Activated CD8-positive, alpha-beta T cell treated with anti-CD3 and anti-CD28 coated beads for 36 hours (primary cell): ENCODE results near the gene ATCAY. TPM values are rescaled to one million over a fixed set of nuclear protein-coding genes. Genes with fewer than 3 reads are reported as not detected.
"Not testable (repeated sequence)": the region's sequence is repeated elsewhere in the genome, so short reads cannot be mapped to it uniquely, and the experiment has no call there.

Experiments used
- ATAC-seq: fragments of 200-7000 bp; cut with Tn5 transposase; one replicate; pipeline ENCODE4 v1.10.0; 2021; ENCODE audit warnings: mild to moderate bottlenecking, moderate library complexity
- CTCF ChIA-PET: fragments of 350-600 bp; sonication (Branson Sonifier 250); formaldehyde crosslinking; loops from one replicate; lab custom pipeline; 2021; ENCODE audit warnings: antibody characterized with exemption; lab: Charles Lee
- POLR2A ChIA-PET: fragments of 350-600 bp; sonication (Branson Sonifier 250); formaldehyde crosslinking; loops from one replicate; lab custom pipeline; 2021; ENCODE audit warnings: antibody characterized with exemption; lab: Charles Lee
- DNase-seq: peaks from one replicate; pipeline ENCODE4 v3.0.0-alpha.2; 2020
- H3K27ac Mint-ChIP-seq: one replicate; pipeline ENCODE4 v1.8.0; 2021; ENCODE audit warnings: mild to moderate bottlenecking, mixed read lengths
- H3K27me3 Mint-ChIP-seq: one replicate; pipeline ENCODE4 v1.8.0; 2021; ENCODE audit warnings: mixed read lengths
- H3K36me3 Mint-ChIP-seq: one replicate; pipeline ENCODE4 v1.8.0; 2021; ENCODE audit warnings: low read depth, mixed read lengths
- H3K4me1 Mint-ChIP-seq: one replicate; pipeline ENCODE4 v1.8.0; 2021; ENCODE audit warnings: low read depth, mixed read lengths
- H3K4me3 Mint-ChIP-seq: one replicate; pipeline ENCODE4 v1.8.0; 2021; ENCODE audit warnings: mild to moderate bottlenecking, moderate library complexity, mixed read lengths
- H3K9me3 Mint-ChIP-seq: one replicate; pipeline ENCODE4 v1.8.0; 2021; ENCODE audit warnings: mixed read lengths
- intact Hi-C: fragments of 100-400 bp; cut with micrococcal nuclease; formaldehyde crosslinking; loops from one replicate; pipeline ENCODE4 v1.10.0; 2022
- total RNA-seq, 2 experiments: library from RNA; stranded (reverse); gene quantifications; one replicate each; pipeline ENCODE4 v1.2.3, GENCODE V29; 2021
- TF ChIP-seq, protein P1 (sequence below): fragments of 200-600 bp; IDR thresholded peaks from one replicate; pipeline ENCODE4 v1.8.0; 2022; ENCODE audit warnings: antibody characterized with exemption, mild to moderate bottlenecking

Gene ATCAY
- total RNA-seq, 2 experiments from 2014 or later, result not detected

DNA sequence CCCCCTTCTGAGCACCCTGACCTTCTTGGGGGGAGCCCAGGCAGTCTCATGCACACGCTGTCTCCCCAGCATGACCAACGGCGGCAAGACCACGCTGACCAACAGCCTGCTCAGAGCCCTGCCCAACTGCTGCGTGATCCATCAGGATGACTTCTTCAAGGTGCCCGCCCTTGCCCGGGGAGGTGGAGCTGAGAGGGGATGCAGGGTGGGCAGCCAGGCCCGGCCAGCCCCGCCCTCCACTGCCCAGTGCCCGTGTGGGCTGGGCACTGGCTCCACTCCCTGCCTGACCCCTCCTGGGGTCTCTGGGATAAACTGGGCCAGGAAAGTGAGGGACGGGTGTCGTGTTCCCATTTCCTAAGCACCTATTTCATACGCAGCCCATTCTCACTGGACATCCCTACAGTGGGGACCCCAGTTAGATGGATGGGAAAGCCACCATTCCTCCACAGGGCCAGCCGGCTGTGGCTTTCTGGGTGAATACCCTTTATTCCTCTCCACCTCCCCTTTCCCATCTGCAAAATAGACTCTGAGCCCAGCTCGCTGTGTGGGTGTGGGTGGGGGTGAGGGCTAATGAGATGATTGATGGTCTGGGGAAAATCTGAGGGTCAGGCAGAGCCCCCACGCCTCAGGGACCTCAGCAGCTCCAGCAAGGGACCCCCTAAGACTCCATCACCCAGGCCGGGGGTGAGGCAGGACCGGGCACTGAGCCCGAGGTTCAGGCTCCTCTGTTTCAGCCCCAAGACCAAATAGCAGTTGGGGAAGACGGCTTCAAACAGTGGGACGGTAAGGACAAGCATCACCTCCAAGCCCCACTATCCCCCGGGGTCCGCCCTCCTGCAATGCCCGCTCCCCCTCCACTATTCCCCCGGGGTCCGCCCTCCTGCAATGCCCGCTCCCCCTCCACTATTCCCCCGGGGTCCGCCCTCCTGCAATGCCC is 56.3 kb downstream of the ATCAY start:
- ChIA-PET POLR2A (no interaction called here), CTCF (no interaction called here)
- Mint-ChIP-seq H3K9me3 (no peaks in the 10 kb centered on the region), H3K36me3 (no peaks in the 10 kb centered on the region), H3K27me3 (peaks cover 6% of the 10 kb centered on the region), H3K27ac (no peak overlapping the region), H3K4me1 (no peaks in the 10 kb centered on the region), H3K4me3 (no peak overlapping the region)
- TF ChIP-seq, protein P1, sequence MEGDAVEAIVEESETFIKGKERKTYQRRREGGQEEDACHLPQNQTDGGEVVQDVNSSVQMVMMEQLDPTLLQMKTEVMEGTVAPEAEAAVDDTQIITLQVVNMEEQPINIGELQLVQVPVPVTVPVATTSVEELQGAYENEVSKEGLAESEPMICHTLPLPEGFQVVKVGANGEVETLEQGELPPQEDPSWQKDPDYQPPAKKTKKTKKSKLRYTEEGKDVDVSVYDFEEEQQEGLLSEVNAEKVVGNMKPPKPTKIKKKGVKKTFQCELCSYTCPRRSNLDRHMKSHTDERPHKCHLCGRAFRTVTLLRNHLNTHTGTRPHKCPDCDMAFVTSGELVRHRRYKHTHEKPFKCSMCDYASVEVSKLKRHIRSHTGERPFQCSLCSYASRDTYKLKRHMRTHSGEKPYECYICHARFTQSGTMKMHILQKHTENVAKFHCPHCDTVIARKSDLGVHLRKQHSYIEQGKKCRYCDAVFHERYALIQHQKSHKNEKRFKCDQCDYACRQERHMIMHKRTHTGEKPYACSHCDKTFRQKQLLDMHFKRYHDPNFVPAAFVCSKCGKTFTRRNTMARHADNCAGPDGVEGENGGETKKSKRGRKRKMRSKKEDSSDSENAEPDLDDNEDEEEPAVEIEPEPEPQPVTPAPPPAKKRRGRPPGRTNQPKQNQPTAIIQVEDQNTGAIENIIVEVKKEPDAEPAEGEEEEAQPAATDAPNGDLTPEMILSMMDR, result no peak
- DNase-seq (no peak), ATAC-seq (no peak)
- intact Hi-C loops, result no loop called here

DNA sequence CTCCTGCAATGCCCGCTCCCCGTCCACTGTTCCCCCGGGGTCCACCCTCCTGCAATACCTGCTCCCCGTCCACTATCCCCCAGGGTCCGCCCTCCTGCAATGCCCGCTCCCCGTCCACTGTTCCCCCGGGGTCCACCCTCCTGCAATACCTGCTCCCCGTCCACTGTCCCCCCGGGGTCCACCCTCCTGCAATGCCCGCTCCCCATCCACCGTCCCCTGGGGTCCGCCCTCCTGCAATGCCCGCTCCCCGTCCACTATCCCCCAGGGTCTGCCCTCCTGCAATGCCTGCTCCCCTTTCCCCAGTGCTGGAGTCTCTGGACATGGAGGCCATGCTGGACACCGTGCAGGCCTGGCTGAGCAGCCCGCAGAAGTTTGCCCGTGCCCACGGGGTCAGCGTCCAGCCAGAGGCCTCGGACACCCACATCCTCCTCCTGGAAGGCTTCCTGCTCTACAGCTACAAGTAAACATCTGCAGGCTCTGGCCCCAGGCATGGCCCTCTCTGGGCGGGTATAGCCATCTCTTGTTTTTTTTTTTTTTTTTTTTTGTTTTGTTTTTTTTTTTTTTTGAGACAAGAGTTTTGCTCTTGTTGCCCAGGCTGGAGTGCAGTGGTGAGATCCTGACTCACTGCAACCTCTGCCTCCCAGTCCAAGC is 57.9 kb downstream of the ATCAY start:
- not testable (repeated sequence) for H3K27me3 Mint-ChIP-seq

DNA sequence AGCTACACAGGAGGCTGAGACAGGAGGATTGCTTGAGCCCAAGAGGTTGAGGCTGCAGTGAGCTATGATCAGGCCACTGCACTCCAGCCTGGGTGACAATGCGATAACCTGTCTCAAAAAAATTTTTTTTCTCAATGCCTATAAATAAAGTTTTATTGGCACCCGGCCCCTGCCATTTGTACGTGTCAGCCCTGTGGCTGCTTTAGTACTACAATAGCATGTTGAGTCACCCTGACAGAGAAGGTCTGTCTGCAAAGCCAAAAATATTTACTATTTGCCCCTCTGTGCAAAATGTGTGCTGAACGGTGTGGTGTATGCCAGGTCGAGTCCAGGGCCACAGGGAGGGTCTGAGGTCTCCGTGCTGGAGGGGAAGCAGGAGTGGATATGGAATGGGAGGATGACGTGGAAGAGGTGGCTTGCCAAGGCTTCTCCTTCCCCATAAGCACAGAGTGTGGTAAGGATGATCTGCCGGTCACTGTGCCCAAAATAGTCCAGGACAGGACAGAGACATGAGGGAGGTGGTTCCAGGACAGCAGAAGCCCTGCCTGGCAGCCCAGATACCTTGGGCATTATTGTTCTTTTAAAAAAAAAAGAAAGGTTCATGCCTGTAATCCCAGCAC is 62.4 kb downstream of the ATCAY start:
- ATAC-seq (no peak), DNase-seq (no peak)
- H3K9me3 Mint-ChIP-seq, result no peaks in the 10 kb centered on the region
- no peak overlapping the region for H3K4me3 Mint-ChIP-seq
- no peaks in the 10 kb centered on the region for H3K4me1 Mint-ChIP-seq
- ChIA-PET CTCF (no interaction called here), POLR2A (no interaction called here)
- H3K27me3 Mint-ChIP-seq, result no peaks in the 10 kb centered on the region
- intact Hi-C loops, result no loop called here
- H3K27ac Mint-ChIP-seq, result no peak overlapping the region
- TF ChIP-seq, protein P1, result no peak
- no peaks in the 10 kb centered on the region for H3K36me3 Mint-ChIP-seq

More for the DNA sequence above, 57.9 kb downstream of the ATCAY start:
- H3K27ac Mint-ChIP-seq, POLR2A ChIA-PET, CTCF ChIA-PET, H3K36me3 Mint-ChIP-seq, DNase-seq, H3K4me3 Mint-ChIP-seq, ATAC-seq, H3K9me3 Mint-ChIP-seq, intact Hi-C loops, H3K4me1 Mint-ChIP-seq: not testable (repeated sequence)

- DNase-seq (no peak), ATAC-seq (no peak)
- H3K27ac Mint-ChIP-seq, result no peak overlapping the region
- H3K4me1 Mint-ChIP-seq, result no peaks in the 10 kb centered on the region
- H3K27me3 Mint-ChIP-seq, result no peaks in the 10 kb centered on the region
- no peaks in the 10 kb centered on the region for H3K9me3 Mint-ChIP-seq
- intact Hi-C loops, result no loop called here
- ChIA-PET CTCF (interaction anchor here (1.0 kb wide), 1 partner anchor 215 kb away, joined by 3 read pairs; no protein-coding TSS in a partner anchor), POLR2A (no interaction called here)
- TF ChIP-seq, protein P1, result no peak
- H3K36me3 Mint-ChIP-seq, result no peaks in the 10 kb centered on the region
- no peak overlapping the region for H3K4me3 Mint-ChIP-seq
Observed at GRCh38 chr19:3944018-3944721, 63.7 kb downstream of the ATCAY start.

- Mint-ChIP-seq H3K4me3 (no peak overlapping the region), H3K4me1 (peaks cover under 1% of the 10 kb centered on the region), H3K9me3 (no peaks in the 10 kb centered on the region), H3K27me3 (no peaks in the 10 kb centered on the region), H3K27ac (no peak overlapping the region), H3K36me3 (no peaks in the 10 kb centered on the region)
- intact Hi-C loops, result no loop called here
- no peak for ATAC-seq
- DNase-seq, result no peak
- ChIA-PET CTCF (interaction anchor here (1.0 to 1.6 kb wide), 3 partner anchors 9 to 124 kb away, joined by 3 to 4 read pairs (median 4); no protein-coding TSS in a partner anchor), POLR2A (no interaction called here)
- TF ChIP-seq, protein P1, result no peak
Observed at GRCh38 chr19:3945838-3946237, 65.4 kb downstream of the ATCAY start.

DNA sequence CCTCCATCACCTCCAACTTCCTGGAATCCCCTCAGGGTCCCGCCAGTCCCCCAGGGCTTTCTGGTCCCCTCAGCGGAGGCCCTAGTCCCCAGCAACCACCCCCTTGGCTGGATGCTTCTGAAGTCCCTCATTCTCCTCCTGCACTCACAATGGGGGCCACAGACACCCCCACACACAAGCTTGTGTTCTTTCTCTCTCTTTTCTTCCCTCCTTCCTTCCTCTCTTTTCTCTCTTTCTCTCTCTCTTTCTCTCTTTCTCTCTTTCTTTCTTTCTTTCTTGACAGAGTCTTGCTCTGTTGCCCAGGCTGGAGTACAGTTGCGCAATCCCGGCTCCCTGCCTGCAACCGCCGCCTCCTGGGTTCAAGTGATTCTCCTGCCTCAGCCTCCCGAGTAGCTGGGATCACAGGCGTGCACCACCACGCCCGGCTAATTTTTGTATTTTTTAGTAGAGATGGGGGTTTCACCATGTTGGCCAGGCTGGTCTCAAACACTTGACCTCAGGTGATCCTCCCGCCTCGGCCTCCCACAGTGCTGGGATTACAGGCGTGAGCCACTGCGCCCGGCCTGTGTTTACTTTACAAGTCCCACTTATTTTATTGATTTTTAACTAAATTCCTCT is 66.9 kb downstream of the ATCAY start:
- intact Hi-C loops, result not testable (repeated sequence)

More for the DNA sequence above, 66.9 kb downstream of the ATCAY start:
- DNase-seq, H3K36me3 Mint-ChIP-seq, H3K9me3 Mint-ChIP-seq, POLR2A ChIA-PET, H3K27ac Mint-ChIP-seq, H3K4me1 Mint-ChIP-seq, H3K27me3 Mint-ChIP-seq, CTCF ChIA-PET, ATAC-seq, H3K4me3 Mint-ChIP-seq: not testable (repeated sequence)
